ENCODE data around the gene TBCB.
"Not testable (repeated sequence)": the region's sequence is repeated elsewhere in the genome, so short reads cannot be mapped to it uniquely, and the experiment has no call there.

TBCB gene

GRCh38 chr19:36116344-36116637 lies 1.0 kb downstream of the TBCB start:
- WGBS = 91% methylated on average over 1 of the region's 1 CpG
- peaks cover 9% of the 10 kb centered on the region; the same call in 1 of the 2 replicates for H3K4me1 ChIP-seq (ENCODE audit: insufficient read depth, low read length)
- H3K36me3 ChIP-seq (ENCODE audit: insufficient read depth, low read length) = peaks cover 56% of the 10 kb centered on the region

GRCh38 chr19:36120092-36120983 lies 5.1 kb downstream of the TBCB start:
- WGBS = 88% methylated on average over 26 of the region's 26 CpGs
- H3K36me3 ChIP-seq (ENCODE audit: insufficient read depth, low read length) = peaks cover 71% of the 10 kb centered on the region
- H3K27me3 ChIP-seq (ENCODE audit: insufficient read depth, low read length) = no peaks in the 10 kb centered on the region
- no peak overlapping the region for H3K9ac ChIP-seq (ENCODE audit: low read depth, low read length)
- H3K9me3 ChIP-seq (ENCODE audit: insufficient read depth, low read depth, low read length) = no peaks in the 10 kb centered on the region
- peaks cover 9% of the 10 kb centered on the region; the same call in 1 of the 2 replicates for H3K4me1 ChIP-seq (ENCODE audit: insufficient read depth, low read length)
- H3K4me3 ChIP-seq (ENCODE audit: low read length) = no peak overlapping the region
- H3K27ac ChIP-seq (ENCODE audit: low read depth, low read length) = no peak overlapping the region

More at GRCh38 chr19:36116344-36116637, 1.0 kb downstream of the TBCB start:
- no peaks in the 10 kb centered on the region for H3K9me3 ChIP-seq (ENCODE audit: insufficient read depth, low read depth, low read length)
- no peaks in the 10 kb centered on the region for H3K27me3 ChIP-seq (ENCODE audit: insufficient read depth, low read length)
- H3K9ac ChIP-seq (ENCODE audit: low read depth, low read length) = 0 out of 2 replicates have a peak overlapping the region, but pooled peaks have one; percentile 42
- no peak overlapping the region for H3K27ac ChIP-seq (ENCODE audit: low read depth, low read length)
- H3K4me3 ChIP-seq (ENCODE audit: low read length) = peak overlapping the region; percentile 76

GRCh38 chr19:36120984-36121358 lies 5.7 kb downstream of the TBCB start:
- Histone ChIP-seq H3K9ac (ENCODE audit: low read depth, low read length) (0 out of 2 replicates have a peak overlapping the region, but pooled peaks have one; percentile 26), H3K4me1 (ENCODE audit: insufficient read depth, low read length) (peaks cover 9% of the 10 kb centered on the region; the same call in 1 of the 2 replicates)

GRCh38 chr19:36121486-36122124 lies 6.3 kb downstream of the TBCB start:
- Histone ChIP-seq H3K27me3 (ENCODE audit: insufficient read depth, low read length) (no peaks in the 10 kb centered on the region), H3K4me3 (ENCODE audit: low read length) (no peak overlapping the region), H3K4me1 (ENCODE audit: insufficient read depth, low read length) (peaks cover 7% of the 10 kb centered on the region; the same call in 1 of the 2 replicates), H3K9me3 (ENCODE audit: insufficient read depth, low read depth, low read length) (no peaks in the 10 kb centered on the region), H3K9ac (ENCODE audit: low read depth, low read length) (0 out of 2 replicates have a peak overlapping the region, but pooled peaks have one; percentile 26), H3K27ac (ENCODE audit: low read depth, low read length) (no peak overlapping the region), H3K36me3 (ENCODE audit: insufficient read depth, low read length) (peaks cover 72% of the 10 kb centered on the region)
- 93% methylated on average over 49 of the region's 49 CpGs for WGBS

More at GRCh38 chr19:36120984-36121358, 5.7 kb downstream of the TBCB start:
- Histone ChIP-seq H3K27me3 (ENCODE audit: insufficient read depth, low read length) (no peaks in the 10 kb centered on the region), H3K9me3 (ENCODE audit: insufficient read depth, low read depth, low read length) (no peaks in the 10 kb centered on the region), H3K36me3 (ENCODE audit: insufficient read depth, low read length) (peaks cover 77% of the 10 kb centered on the region), H3K4me3 (ENCODE audit: low read length) (no peak overlapping the region), H3K27ac (ENCODE audit: low read depth, low read length) (no peak overlapping the region)
- 95% methylated on average over 18 of the region's 18 CpGs for WGBS

GRCh38 chr19:36125557-36125956 lies 10.3 kb downstream of the TBCB start:
- no peak overlapping the region for H3K4me3 ChIP-seq (ENCODE audit: low read length)
- H3K27me3 ChIP-seq (ENCODE audit: insufficient read depth, low read length) = no peaks in the 10 kb centered on the region
- no peak overlapping the region for H3K9ac ChIP-seq (ENCODE audit: low read depth, low read length)
- no peak overlapping the region for H3K27ac ChIP-seq (ENCODE audit: low read depth, low read length)
- peaks cover 44% of the 10 kb centered on the region for H3K36me3 ChIP-seq (ENCODE audit: insufficient read depth, low read length)
- no peaks in the 10 kb centered on the region for H3K4me1 ChIP-seq (ENCODE audit: insufficient read depth, low read length)
- 95% methylated on average over 9 of the region's 9 CpGs for WGBS
- H3K9me3 ChIP-seq (ENCODE audit: insufficient read depth, low read depth, low read length) = no peaks in the 10 kb centered on the region

- Histone ChIP-seq H3K4me3 (ENCODE audit: low read length) (peak overlapping the region; percentile 64), H3K27ac (ENCODE audit: low read depth, low read length) (peak overlapping the region; percentile 82), H3K36me3 (ENCODE audit: insufficient read depth, low read length) (peaks cover 24% of the 10 kb centered on the region), H3K27me3 (ENCODE audit: insufficient read depth, low read length) (no peaks in the 10 kb centered on the region), H3K9me3 (ENCODE audit: insufficient read depth, low read depth, low read length) (no peaks in the 10 kb centered on the region), H3K9ac (ENCODE audit: low read depth, low read length) (peak overlapping the region; percentile 76), H3K4me1 (ENCODE audit: insufficient read depth, low read length) (no peaks in the 10 kb centered on the region)
- 24% methylated on average over 10 of the region's 10 CpGs for WGBS
Measured at GRCh38 chr19:36128392-36128736, 13.1 kb downstream of the TBCB start.

- not testable (repeated sequence) for H3K27me3 ChIP-seq (ENCODE audit: insufficient read depth, low read length); H3K4me1 ChIP-seq (ENCODE audit: insufficient read depth, low read length); H3K9ac ChIP-seq (ENCODE audit: low read depth, low read length); H3K27ac ChIP-seq (ENCODE audit: low read depth, low read length); H3K9me3 ChIP-seq (ENCODE audit: insufficient read depth, low read depth, low read length); H3K36me3 ChIP-seq (ENCODE audit: insufficient read depth, low read length); H3K4me3 ChIP-seq (ENCODE audit: low read length)
- 93% methylated on average over 6 of the region's 6 CpGs for WGBS
Measured at GRCh38 chr19:36131221-36131620, 16.0 kb downstream of the TBCB start.

- H3K4me1 ChIP-seq (ENCODE audit: insufficient read depth, low read length); H3K36me3 ChIP-seq (ENCODE audit: insufficient read depth, low read length); H3K4me3 ChIP-seq (ENCODE audit: low read length); H3K9ac ChIP-seq (ENCODE audit: low read depth, low read length); H3K9me3 ChIP-seq (ENCODE audit: insufficient read depth, low read depth, low read length); H3K27ac ChIP-seq (ENCODE audit: low read depth, low read length); H3K27me3 ChIP-seq (ENCODE audit: insufficient read depth, low read length): not testable (repeated sequence)
- WGBS = 91% methylated on average over 4 of the region's 4 CpGs
Measured at GRCh38 chr19:36134867-36135266, 19.6 kb downstream of the TBCB start.

GRCh38 chr19:36136964-36137686 lies 21.9 kb downstream of the TBCB start:
- Histone ChIP-seq H3K9me3 (ENCODE audit: insufficient read depth, low read depth, low read length) (no peaks in the 10 kb centered on the region), H3K4me1 (ENCODE audit: insufficient read depth, low read length) (no peaks in the 10 kb centered on the region; the same call in 1 of the 2 replicates), H3K4me3 (ENCODE audit: low read length) (no peak overlapping the region), H3K27me3 (ENCODE audit: insufficient read depth, low read length) (no peaks in the 10 kb centered on the region), H3K36me3 (ENCODE audit: insufficient read depth, low read length) (peaks cover 2% of the 10 kb centered on the region; the same call in 1 of the 2 replicates), H3K9ac (ENCODE audit: low read depth, low read length) (no peak overlapping the region), H3K27ac (ENCODE audit: low read depth, low read length) (no peak overlapping the region)
- 81% methylated on average over 12 of the region's 12 CpGs for WGBS

- peak overlapping the region; percentile 100 for H3K4me3 ChIP-seq (ENCODE audit: low read length)
- no peaks in the 10 kb centered on the region; the same call in 1 of the 2 replicates for H3K4me1 ChIP-seq (ENCODE audit: insufficient read depth, low read length)
- peak overlapping the region; percentile 84 for H3K9ac ChIP-seq (ENCODE audit: low read depth, low read length)
- no peaks in the 10 kb centered on the region for H3K27me3 ChIP-seq (ENCODE audit: insufficient read depth, low read length)
- no peaks in the 10 kb centered on the region for H3K9me3 ChIP-seq (ENCODE audit: insufficient read depth, low read depth, low read length)
- H3K36me3 ChIP-seq (ENCODE audit: insufficient read depth, low read length) = peaks cover 15% of the 10 kb centered on the region
- H3K27ac ChIP-seq (ENCODE audit: low read depth, low read length) = peak overlapping the region; percentile 91
- WGBS = 66% methylated on average over 4 of the region's 7 CpGs
Measured at GRCh38 chr19:36139120-36139472, 23.8 kb downstream of the TBCB start.
